HL-60 (cell line): Measurements from ENCODE around the gene TP73.

Source experiments
- DNase-seq, 2 experiments: peaks; one replicate each; pipeline ENCODE4 v3.0.0-alpha.2; 2010 to 2020; ENCODE audit warnings: low read depth in 1 of 2, low spot score in 1 of 2
- H3K27ac ChIP-seq: fragments of 250-450 bp; sonication (Bioruptor Pico); replicated peaks from 2 replicates; pipeline ENCODE4 v1.5.1; 2020; ENCODE audit warnings: mild to moderate bottlenecking, moderate library complexity
- H3K27me3 ChIP-seq: fragments of 250-450 bp; sonication (Bioruptor Pico); 2 replicates; pipeline ENCODE4 v1.5.1; 2021; ENCODE audit warnings: mild to moderate bottlenecking, moderate library complexity; ENCODE audit not compliant: insufficient read depth, poor library complexity, severe bottlenecking
- H3K4me3 ChIP-seq: replicated peaks from 2 replicates; pipeline ENCODE4 v1.5.1; 2011; ENCODE audit warnings: mild to moderate bottlenecking, control low read depth, low read length; ENCODE audit not compliant: insufficient read depth
- CTCF ChIP-seq: IDR thresholded peaks from one replicate; pipeline ENCODE4 v1.5.1; 2011; ENCODE audit warnings: low read length, control low read depth, inconsistent platforms; ENCODE audit not compliant: insufficient read depth
- GABPA ChIP-seq: IDR thresholded peaks from 2 replicates; pipeline ENCODE4 v1.6.1; 2012; ENCODE audit warnings: low read depth
- POLR2AphosphoS5 ChIP-seq: IDR thresholded peaks from 2 replicates; pipeline ENCODE4 v1.6.1; 2012; ENCODE audit warnings: low read depth
- REST ChIP-seq: IDR thresholded peaks from 2 replicates; pipeline ENCODE4 v1.6.1; 2012; ENCODE audit warnings: low read depth; ENCODE audit not compliant: insufficient replicate concordance
- SPI1 ChIP-seq: IDR thresholded peaks from 2 replicates; pipeline ENCODE4 v1.6.1; 2012; ENCODE audit warnings: low read depth, mild to moderate bottlenecking, borderline replicate concordance

TP73 gene

GRCh38 chr1:3631320-3632260 lies 20.7 kb upstream of the TP73 start:
- Histone ChIP-seq H3K4me3 (no peak overlapping the region), H3K27ac (no peak overlapping the region), H3K27me3 (no peaks in the 10 kb centered on the region)
- TF ChIP-seq GABPA (no peak), SPI1 (no peak), REST (no peak), POLR2AphosphoS5 (no peak), CTCF (no peak)
- DNase-seq, result no peak

GRCh38 chr1:3632298-3632697 lies 20.0 kb upstream of the TP73 start:
- Histone ChIP-seq H3K27me3 (no peaks in the 10 kb centered on the region), H3K27ac (no peak overlapping the region), H3K4me3 (no peak overlapping the region)
- no peak for TF ChIP-seq SPI1
- no peak for TF ChIP-seq POLR2AphosphoS5
- no peak for TF ChIP-seq CTCF
- no peak for TF ChIP-seq GABPA
- DNase-seq, result no peak

GRCh38 chr1:3632716-3633343 lies 19.5 kb upstream of the TP73 start:
- H3K4me3 ChIP-seq, result no peak overlapping the region
- no peak overlapping the region for H3K27ac ChIP-seq
- no peak for TF ChIP-seq REST
- TF ChIP-seq POLR2AphosphoS5, result no peak
- TF ChIP-seq SPI1, result no peak
- no peak for TF ChIP-seq CTCF
- no peak for TF ChIP-seq GABPA
- no peak for DNase-seq
- no peaks in the 10 kb centered on the region for H3K27me3 ChIP-seq
